Astrocyte (in vitro differentiated cells and primary cell): ENCODE measurements around the gene PLSCR2. TPM values are rescaled to one million over a fixed set of nuclear protein-coding genes. Genes with fewer than 3 reads are reported as not detected.

ENCODE experiments used
- DNase-seq: peaks from one replicate; pipeline ENCODE4 v3.0.0-alpha.2; 2010; ENCODE audit warnings: low read depth
- FAIRE-seq: peaks from 2 replicates; lab custom pipeline; 2011; peaks lifted over from hg19 to GRCh38; lab: Jason Lieb, UNC
- H2AFZ ChIP-seq: 2 replicates; pipeline ENCODE4 v1.6.0; 2012; ENCODE audit warnings: low read depth, low read length, inconsistent platforms
- H3K27ac ChIP-seq: 2 replicates; pipeline ENCODE4 v1.5.1; 2011; ENCODE audit warnings: low read depth, low read length, inconsistent platforms
- H3K27me3 ChIP-seq: 2 replicates; pipeline ENCODE4 v1.6.0; 2011; ENCODE audit warnings: low read length, inconsistent platforms; ENCODE audit not compliant: insufficient read depth
- H3K36me3 ChIP-seq: 2 replicates; pipeline ENCODE4 v1.5.1; 2011; ENCODE audit warnings: low read length, inconsistent platforms; ENCODE audit not compliant: insufficient read depth
- H3K4me1 ChIP-seq: 2 replicates; pipeline ENCODE4 v1.5.1; 2011; ENCODE audit warnings: low read length, inconsistent platforms; ENCODE audit not compliant: insufficient read depth
- H3K4me2 ChIP-seq: 2 replicates; pipeline ENCODE4 v1.6.0; 2012; ENCODE audit warnings: low read length, inconsistent platforms
- H3K4me3 ChIP-seq: 2 replicates; pipeline ENCODE4 v1.5.1; 2011; ENCODE audit warnings: low read depth, mild to moderate bottlenecking, low read length, inconsistent platforms; ENCODE audit not compliant: insufficient read depth
- H3K79me2 ChIP-seq: 2 replicates; pipeline ENCODE4 v1.6.0; 2012; ENCODE audit warnings: mild to moderate bottlenecking, low read length, inconsistent platforms; ENCODE audit not compliant: insufficient read depth
- H3K9ac ChIP-seq: 2 replicates; pipeline ENCODE4 v1.6.0; 2012; ENCODE audit warnings: mild to moderate bottlenecking, low read length, inconsistent platforms
- H3K9me3 ChIP-seq: 2 replicates; pipeline ENCODE4 v1.5.1; 2012; ENCODE audit warnings: low read depth, mild to moderate bottlenecking, low read length, inconsistent platforms; ENCODE audit not compliant: insufficient read depth
- H4K20me1 ChIP-seq: 2 replicates; pipeline ENCODE4 v1.6.0; 2012; ENCODE audit warnings: low read length, inconsistent platforms; ENCODE audit not compliant: insufficient read depth
- H3K27ac Mint-ChIP-seq: one replicate; pipeline ENCODE4 v1.8.0; 2021; ENCODE audit warnings: mild to moderate bottlenecking, mixed read lengths; ENCODE audit not compliant: unreplicated experiment
- H3K27me3 Mint-ChIP-seq: one replicate; pipeline ENCODE4 v1.8.0; 2021; ENCODE audit warnings: low read depth, mixed read lengths; ENCODE audit not compliant: unreplicated experiment
- H3K36me3 Mint-ChIP-seq: one replicate; pipeline ENCODE4 v1.8.0; 2021; ENCODE audit warnings: low read depth, mixed read lengths; ENCODE audit not compliant: unreplicated experiment
- H3K4me1 Mint-ChIP-seq: one replicate; pipeline ENCODE4 v1.8.0; 2021; ENCODE audit warnings: low read depth, mixed read lengths; ENCODE audit not compliant: unreplicated experiment
- H3K4me3 Mint-ChIP-seq: one replicate; pipeline ENCODE4 v1.8.0; 2021; ENCODE audit warnings: mild to moderate bottlenecking, moderate library complexity, mixed read lengths; ENCODE audit not compliant: unreplicated experiment
- H3K9me3 Mint-ChIP-seq: one replicate; pipeline ENCODE4 v1.8.0; 2021; ENCODE audit warnings: mild to moderate bottlenecking, mixed read lengths; ENCODE audit not compliant: unreplicated experiment
- EZH2 ChIP-seq: IDR thresholded peaks from 2 replicates; pipeline ENCODE4 v1.6.1; 2012; ENCODE audit warnings: mild to moderate bottlenecking, low read length, inconsistent platforms; ENCODE audit not compliant: insufficient read depth
- total RNA-seq: library from RNA; stranded (reverse); gene quantifications from 2 replicates; pipeline ENCODE4 v1.2.1, GENCODE V29; 2021
- TF ChIP-seq, protein P1 (sequence below): IDR thresholded peaks from 2 replicates; pipeline ENCODE4 v1.5.1; 2011; ENCODE audit warnings: low read depth, mild to moderate bottlenecking, inconsistent platforms, low read length, moderate library complexity; ENCODE audit not compliant: insufficient read depth

PLSCR2 gene
- total RNA-seq, 1 donor from 2014 or later, result not detected

DNA sequence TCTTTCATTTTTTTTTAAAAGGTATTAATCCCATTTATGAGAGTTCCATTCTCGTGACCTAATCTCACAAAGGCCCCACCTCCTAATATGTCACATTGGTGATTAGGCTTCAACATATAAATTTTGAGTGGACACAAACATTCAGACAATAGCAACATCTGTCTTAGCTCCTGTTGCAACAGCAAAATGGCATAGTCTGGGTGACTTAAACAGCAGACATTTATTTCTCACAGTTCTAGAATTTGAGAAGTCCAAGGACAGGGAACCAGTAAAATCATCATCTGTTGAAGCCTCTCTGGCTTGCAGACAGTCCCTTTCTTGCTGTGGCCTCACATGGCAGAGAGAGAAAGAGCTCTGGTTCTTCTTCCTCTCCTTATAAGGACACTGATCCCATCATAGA is 3.2 kb upstream of the PLSCR2 start:
- H3K4me1 Mint-ChIP-seq, result no peaks in the 10 kb centered on the region
- no peaks in the 10 kb centered on the region for H3K27me3 ChIP-seq

DNA sequence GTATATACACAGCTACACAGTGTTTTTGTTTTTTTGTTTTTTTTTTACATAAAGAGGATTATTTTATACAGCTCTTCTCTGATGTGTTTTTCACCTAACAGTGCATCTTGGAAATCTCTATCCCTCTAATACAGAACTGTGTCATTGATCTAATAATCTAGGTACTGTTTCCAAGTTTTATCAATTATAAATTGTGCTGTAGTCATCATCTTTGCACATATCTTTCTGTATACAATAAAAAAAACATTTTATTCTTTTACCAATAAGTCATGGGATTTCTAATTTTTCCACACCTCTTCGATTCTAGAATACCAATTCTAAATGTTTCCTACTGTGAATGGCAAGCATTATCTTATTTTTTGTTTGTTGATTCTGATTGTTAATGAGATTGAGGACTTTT is 1.7 kb upstream of the PLSCR2 start:
- no peaks in the 10 kb centered on the region for H3K4me1 Mint-ChIP-seq
- no peaks in the 10 kb centered on the region for H3K9me3 Mint-ChIP-seq
- Histone ChIP-seq H2AFZ (no peak overlapping the region), H3K9ac (no peak overlapping the region), H3K4me1 (no peaks in the 10 kb centered on the region), H3K79me2 (no peaks in the 10 kb centered on the region), H3K27ac (no peak overlapping the region), H3K4me2 (no peak overlapping the region), H3K27me3 (no peaks in the 10 kb centered on the region), H3K4me3 (no peak overlapping the region), H3K36me3 (no peaks in the 10 kb centered on the region), H3K9me3 (no peaks in the 10 kb centered on the region), H4K20me1 (no peaks in the 10 kb centered on the region)
- H3K36me3 Mint-ChIP-seq, result no peaks in the 10 kb centered on the region
- FAIRE-seq (no peak), DNase-seq (no peak)
- H3K27ac Mint-ChIP-seq, result no peak overlapping the region
- no peak for TF ChIP-seq EZH2
- TF ChIP-seq, protein P1, sequence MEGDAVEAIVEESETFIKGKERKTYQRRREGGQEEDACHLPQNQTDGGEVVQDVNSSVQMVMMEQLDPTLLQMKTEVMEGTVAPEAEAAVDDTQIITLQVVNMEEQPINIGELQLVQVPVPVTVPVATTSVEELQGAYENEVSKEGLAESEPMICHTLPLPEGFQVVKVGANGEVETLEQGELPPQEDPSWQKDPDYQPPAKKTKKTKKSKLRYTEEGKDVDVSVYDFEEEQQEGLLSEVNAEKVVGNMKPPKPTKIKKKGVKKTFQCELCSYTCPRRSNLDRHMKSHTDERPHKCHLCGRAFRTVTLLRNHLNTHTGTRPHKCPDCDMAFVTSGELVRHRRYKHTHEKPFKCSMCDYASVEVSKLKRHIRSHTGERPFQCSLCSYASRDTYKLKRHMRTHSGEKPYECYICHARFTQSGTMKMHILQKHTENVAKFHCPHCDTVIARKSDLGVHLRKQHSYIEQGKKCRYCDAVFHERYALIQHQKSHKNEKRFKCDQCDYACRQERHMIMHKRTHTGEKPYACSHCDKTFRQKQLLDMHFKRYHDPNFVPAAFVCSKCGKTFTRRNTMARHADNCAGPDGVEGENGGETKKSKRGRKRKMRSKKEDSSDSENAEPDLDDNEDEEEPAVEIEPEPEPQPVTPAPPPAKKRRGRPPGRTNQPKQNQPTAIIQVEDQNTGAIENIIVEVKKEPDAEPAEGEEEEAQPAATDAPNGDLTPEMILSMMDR, result no peak
- no peaks in the 10 kb centered on the region for H3K27me3 Mint-ChIP-seq
- H3K4me3 Mint-ChIP-seq, result no peak overlapping the region

More for the DNA sequence above, 3.2 kb upstream of the PLSCR2 start:
- Mint-ChIP-seq H3K9me3 (no peaks in the 10 kb centered on the region), H3K27me3 (no peaks in the 10 kb centered on the region), H3K27ac (no peak overlapping the region), H3K4me3 (no peak overlapping the region), H3K36me3 (no peaks in the 10 kb centered on the region)
- Histone ChIP-seq H3K4me1 (no peaks in the 10 kb centered on the region), H3K27ac (no peak overlapping the region), H3K4me3 (no peak overlapping the region), H3K4me2 (no peak overlapping the region), H4K20me1 (no peaks in the 10 kb centered on the region), H3K9ac (no peak overlapping the region), H3K79me2 (no peaks in the 10 kb centered on the region), H2AFZ (no peak overlapping the region), H3K36me3 (no peaks in the 10 kb centered on the region), H3K9me3 (no peaks in the 10 kb centered on the region)
- no peak for TF ChIP-seq EZH2
- TF ChIP-seq, protein P1, result no peak
- DNase-seq (no peak), FAIRE-seq (no peak)

DNA sequence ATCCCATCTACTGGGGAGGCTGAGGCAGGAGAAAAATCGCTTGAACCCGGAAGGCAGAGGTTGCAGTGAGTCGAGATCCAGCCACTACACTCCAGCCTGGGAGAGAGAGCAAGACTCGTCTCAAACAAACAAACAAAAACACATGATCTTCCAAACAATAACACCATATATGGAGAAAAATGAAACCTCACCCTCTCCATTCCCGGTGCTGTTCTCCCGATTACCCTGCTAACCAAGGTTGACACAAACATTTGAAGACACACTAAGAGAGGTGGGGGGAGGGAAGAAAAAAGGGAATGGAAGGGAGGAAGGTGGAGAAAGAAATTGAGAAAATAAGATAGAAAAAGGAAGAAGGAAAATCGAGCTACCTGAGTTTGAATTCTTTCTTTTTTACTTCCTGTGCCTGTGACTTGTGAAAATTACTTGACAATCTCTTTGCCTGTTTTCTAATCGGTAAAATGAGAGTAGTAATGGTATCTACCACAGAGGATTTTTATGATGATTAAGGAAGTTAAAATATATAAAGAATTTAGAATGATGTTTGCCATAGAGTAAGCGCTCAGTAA is 1.1 kb upstream of the PLSCR2 start:
- Mint-ChIP-seq H3K27ac (no peak overlapping the region), H3K9me3 (no peaks in the 10 kb centered on the region), H3K4me1 (peaks cover 2% of the 10 kb centered on the region), H3K36me3 (no peaks in the 10 kb centered on the region), H3K27me3 (no peaks in the 10 kb centered on the region), H3K4me3 (no peak overlapping the region)
- no peak overlapping the region for H3K9ac ChIP-seq
- H3K4me2 ChIP-seq, result no peak overlapping the region
- no peak for TF ChIP-seq EZH2
- TF ChIP-seq, protein P1, result no peak
- H3K27me3 ChIP-seq, result no peaks in the 10 kb centered on the region
- no peaks in the 10 kb centered on the region for H3K79me2 ChIP-seq
- H3K4me3 ChIP-seq, result no peak overlapping the region
- FAIRE-seq (no peak), DNase-seq (no peak)
- H3K27ac ChIP-seq, result no peak overlapping the region
- no peaks in the 10 kb centered on the region for H4K20me1 ChIP-seq
- no peaks in the 10 kb centered on the region for H3K36me3 ChIP-seq
- H3K4me1 ChIP-seq, result no peaks in the 10 kb centered on the region
- H3K9me3 ChIP-seq, result no peaks in the 10 kb centered on the region
- no peak overlapping the region for H2AFZ ChIP-seq
